MG63 (cell line): ENCODE data around the gene LDLRAD3. TPM values are rescaled to one million over a fixed set of nuclear protein-coding genes. Genes with fewer than 3 reads are reported as not detected.

Experiments used
- DNase-seq: peaks from one replicate; pipeline ENCODE4 v3.0.0-alpha.2; 2020
- H3K27me3 ChIP-seq: fragments of 250-450 bp; sonication (Bioruptor Pico); 2 replicates; pipeline ENCODE4 v1.5.1; 2020; ENCODE audit warnings: mild to moderate bottlenecking, moderate library complexity
- H3K36me3 ChIP-seq: fragments of 250-450 bp; sonication (Bioruptor Pico); 2 replicates; pipeline ENCODE4 v1.5.1; 2020; ENCODE audit warnings: mild to moderate bottlenecking, moderate library complexity
- H3K4me3 ChIP-seq: fragments of 250-450 bp; sonication (Bioruptor Pico); 2 replicates; pipeline ENCODE4 v1.5.1; 2020; ENCODE audit warnings: mild to moderate bottlenecking, moderate library complexity
- H3K9me3 ChIP-seq: fragments of 250-450 bp; sonication (Bioruptor Pico); 2 replicates; pipeline ENCODE4 v1.5.1; 2020; ENCODE audit warnings: mild to moderate bottlenecking, moderate library complexity
- total RNA-seq: library from RNA; depleted of rRNA; stranded (reverse); fragments of >200 nt; shearing (Covaris generic); gene quantifications from 2 replicates; pipeline ENCODE4 v1.2.3, GENCODE V29; 2014; ENCODE audit warnings: low replicate concordance

LDLRAD3 gene
- total RNA-seq, 1 experiment from 2014 or later: 1.6 TPM

- DNase-seq: no peak
- no peak overlapping the region for H3K4me3 ChIP-seq
- no peaks in the 10 kb centered on the region for H3K9me3 ChIP-seq
- no peaks in the 10 kb centered on the region for H3K27me3 ChIP-seq
- no peaks in the 10 kb centered on the region for H3K36me3 ChIP-seq
Observed at GRCh38 chr11:36014898-36015665, 71.2 kb downstream of the LDLRAD3 start.

- Histone ChIP-seq H3K36me3 (no peaks in the 10 kb centered on the region), H3K4me3 (no peak overlapping the region), H3K27me3 (no peaks in the 10 kb centered on the region), H3K9me3 (no peaks in the 10 kb centered on the region)
- DNase-seq: no peak
Observed at GRCh38 chr11:36015799-36016198, 71.9 kb downstream of the LDLRAD3 start.

- Histone ChIP-seq H3K27me3 (no peaks in the 10 kb centered on the region), H3K9me3 (no peaks in the 10 kb centered on the region), H3K4me3 (no peak overlapping the region), H3K36me3 (no peaks in the 10 kb centered on the region)
- DNase-seq: no peak
Observed at GRCh38 chr11:36016263-36016662, 72.4 kb downstream of the LDLRAD3 start.

- Histone ChIP-seq H3K4me3 (no peak overlapping the region), H3K27me3 (no peaks in the 10 kb centered on the region), H3K9me3 (no peaks in the 10 kb centered on the region), H3K36me3 (no peaks in the 10 kb centered on the region)
- no peak for DNase-seq
Observed at GRCh38 chr11:36016709-36017108, 72.8 kb downstream of the LDLRAD3 start.

GRCh38 chr11:36019005-36019596 lies 75.2 kb downstream of the LDLRAD3 start:
- Histone ChIP-seq H3K9me3 (no peaks in the 10 kb centered on the region), H3K4me3 (no peak overlapping the region), H3K36me3 (no peaks in the 10 kb centered on the region), H3K27me3 (no peaks in the 10 kb centered on the region)
- DNase-seq: no peak

- H3K27me3 ChIP-seq: no peaks in the 10 kb centered on the region
- H3K9me3 ChIP-seq: no peaks in the 10 kb centered on the region
- DNase-seq: no peak
- H3K4me3 ChIP-seq: no peak overlapping the region
- no peaks in the 10 kb centered on the region for H3K36me3 ChIP-seq
Observed at GRCh38 chr11:36019722-36020121, 75.9 kb downstream of the LDLRAD3 start.

- Histone ChIP-seq H3K36me3 (no peaks in the 10 kb centered on the region), H3K9me3 (no peaks in the 10 kb centered on the region), H3K27me3 (no peaks in the 10 kb centered on the region), H3K4me3 (no peak overlapping the region)
- DNase-seq: no peak
Observed at GRCh38 chr11:36022882-36023281, 79.0 kb downstream of the LDLRAD3 start.

GRCh38 chr11:36023922-36024321 lies 80.1 kb downstream of the LDLRAD3 start:
- H3K36me3 ChIP-seq: no peaks in the 10 kb centered on the region
- no peaks in the 10 kb centered on the region for H3K27me3 ChIP-seq
- no peak overlapping the region for H3K4me3 ChIP-seq
- H3K9me3 ChIP-seq: no peaks in the 10 kb centered on the region
- DNase-seq: no peak

- no peak for DNase-seq
- Histone ChIP-seq H3K9me3 (no peaks in the 10 kb centered on the region), H3K27me3 (no peaks in the 10 kb centered on the region), H3K4me3 (no peak overlapping the region), H3K36me3 (no peaks in the 10 kb centered on the region)
Observed at GRCh38 chr11:36024716-36025115, 80.9 kb downstream of the LDLRAD3 start.

GRCh38 chr11:36026315-36026968 lies 82.6 kb downstream of the LDLRAD3 start:
- H3K27me3 ChIP-seq: no peaks in the 10 kb centered on the region
- H3K9me3 ChIP-seq: no peaks in the 10 kb centered on the region
- H3K4me3 ChIP-seq: no peak overlapping the region
- no peaks in the 10 kb centered on the region for H3K36me3 ChIP-seq
- DNase-seq: no peak

GRCh38 chr11:36027731-36028130 lies 83.9 kb downstream of the LDLRAD3 start:
- no peak for DNase-seq
- Histone ChIP-seq H3K9me3 (no peaks in the 10 kb centered on the region), H3K4me3 (no peak overlapping the region), H3K36me3 (no peaks in the 10 kb centered on the region), H3K27me3 (no peaks in the 10 kb centered on the region)

GRCh38 chr11:36029616-36030015 lies 85.8 kb downstream of the LDLRAD3 start:
- H3K9me3 ChIP-seq: no peaks in the 10 kb centered on the region; the same call in 1 of the 2 replicates
- no peaks in the 10 kb centered on the region for H3K27me3 ChIP-seq
- H3K36me3 ChIP-seq: no peaks in the 10 kb centered on the region
- no peak overlapping the region for H3K4me3 ChIP-seq
- no peak for DNase-seq

GRCh38 chr11:36030731-36031281 lies 86.9 kb downstream of the LDLRAD3 start:
- no peaks in the 10 kb centered on the region for H3K27me3 ChIP-seq
- H3K4me3 ChIP-seq: no peak overlapping the region
- H3K36me3 ChIP-seq: no peaks in the 10 kb centered on the region
- no peaks in the 10 kb centered on the region; the same call in 1 of the 2 replicates for H3K9me3 ChIP-seq
- no peak for DNase-seq

- no peaks in the 10 kb centered on the region for H3K36me3 ChIP-seq
- H3K27me3 ChIP-seq: no peaks in the 10 kb centered on the region
- H3K4me3 ChIP-seq: no peak overlapping the region
- H3K9me3 ChIP-seq: no peaks in the 10 kb centered on the region; the same call in 1 of the 2 replicates
- DNase-seq: no peak
Observed at GRCh38 chr11:36033082-36033751, 89.4 kb downstream of the LDLRAD3 start.

GRCh38 chr11:36033936-36034335 lies 90.1 kb downstream of the LDLRAD3 start:
- no peaks in the 10 kb centered on the region; the same call in 1 of the 2 replicates for H3K9me3 ChIP-seq
- DNase-seq: no peak
- H3K4me3 ChIP-seq: no peak overlapping the region
- H3K27me3 ChIP-seq: no peaks in the 10 kb centered on the region
- no peaks in the 10 kb centered on the region for H3K36me3 ChIP-seq

- H3K27me3 ChIP-seq: no peaks in the 10 kb centered on the region
- no peaks in the 10 kb centered on the region for H3K36me3 ChIP-seq
- H3K9me3 ChIP-seq: no peaks in the 10 kb centered on the region; the same call in 1 of the 2 replicates
- H3K4me3 ChIP-seq: no peak overlapping the region
- peak; percentile 4 for DNase-seq
Observed at GRCh38 chr11:36034551-36035331, 90.9 kb downstream of the LDLRAD3 start.
